Measurements from ENCODE around the gene TMEFF2.

DNA sequence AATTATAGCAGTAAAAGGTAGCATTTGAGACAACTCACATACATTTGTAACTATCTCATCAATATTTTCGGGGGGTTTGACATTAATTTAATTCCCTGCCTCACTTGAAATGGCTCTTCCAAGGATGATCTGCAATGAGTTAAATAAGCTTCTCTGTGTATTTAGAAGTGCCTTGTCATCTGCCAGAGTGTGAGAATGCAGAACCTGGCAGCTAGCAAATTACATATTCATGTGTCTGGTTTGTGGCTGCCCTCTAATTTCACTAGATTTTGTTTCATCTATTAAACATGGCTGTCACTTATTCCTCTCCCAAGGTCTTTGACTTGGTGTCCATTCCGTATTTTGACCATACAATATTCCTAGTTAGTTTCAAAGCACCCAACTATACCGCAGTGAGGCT lies 189.5 kb downstream of the TMEFF2 start:
- TF ChIP-seq SUZ12 (IDR thresholded peaks at IDR 0.05; ENCODE audit: extremely low read depth, insufficient read depth, insufficient read length) (no peak), ZNF274 (IDR thresholded peaks at IDR 0.05; ENCODE audit: low read depth, low read length) (no peak)

All from NT2/D1 (cell line).